RWPE2 (cell line): ENCODE results near the gene TRMT61A.

ENCODE experiments used
- ATAC-seq: fragments of 200-7000 bp; cut with Tn5 transposase; 3 replicates; pipeline ENCODE4 v1.9.1; 2021; ENCODE audit warnings: low read depth
- DNase-seq: peaks from one replicate; pipeline ENCODE4 v3.0.0-alpha.2; 2020; ENCODE audit warnings: low spot score
- H3K27ac ChIP-seq: fragments of 450-650 bp; 2 replicates; pipeline ENCODE4 v1.5.1; 2017; ENCODE audit warnings: mild to moderate bottlenecking; ENCODE audit not compliant: poor library complexity, severe bottlenecking
- H3K27me3 ChIP-seq: fragments of 250-450 bp; sonication (Bioruptor Pico); 2 replicates; pipeline ENCODE4 v1.5.1; 2021; ENCODE audit warnings: mild to moderate bottlenecking, moderate library complexity; ENCODE audit not compliant: insufficient read depth, poor library complexity, severe bottlenecking
- H3K36me3 ChIP-seq: fragments of 250-450 bp; sonication (Bioruptor Pico); 2 replicates; pipeline ENCODE4 v1.5.1; 2020; ENCODE audit warnings: low read depth, mild to moderate bottlenecking, moderate library complexity
- H3K4me1 ChIP-seq: fragments of 250-450 bp; sonication (Bioruptor Pico); 2 replicates; pipeline ENCODE4 v1.5.1; 2021; ENCODE audit warnings: mild to moderate bottlenecking, moderate library complexity; ENCODE audit not compliant: insufficient read depth, poor library complexity, severe bottlenecking
- H3K4me3 ChIP-seq: fragments of 250-450 bp; sonication (Bioruptor Pico); 2 replicates; pipeline ENCODE4 v1.5.1; 2021; ENCODE audit warnings: mild to moderate bottlenecking, moderate library complexity; ENCODE audit not compliant: severe bottlenecking
- H3K9me3 ChIP-seq: fragments of 250-450 bp; sonication (Bioruptor Pico); 2 replicates; pipeline ENCODE4 v1.5.1; 2021; ENCODE audit warnings: mild to moderate bottlenecking, moderate library complexity; ENCODE audit not compliant: severe bottlenecking
- CTCF ChIP-seq: fragments of 450-650 bp; IDR thresholded peaks from one replicate; pipeline ENCODE4 v1.5.1; 2017; ENCODE audit warnings: mild to moderate bottlenecking, moderate library complexity; ENCODE audit not compliant: poor library complexity, severe bottlenecking

Gene TRMT61A

GRCh38 chr14:103547941-103548462, 19.0 kb downstream of the TRMT61A start:
- DNase-seq (no peak), ATAC-seq (no peak)
- Histone ChIP-seq H3K36me3 (no peaks in the 10 kb centered on the region), H3K27me3 (no peaks in the 10 kb centered on the region), H3K4me3 (no peak overlapping the region), H3K4me1 (peaks cover 13% of the 10 kb centered on the region), H3K9me3 (no peaks in the 10 kb centered on the region), H3K27ac (no peak overlapping the region)
- TF ChIP-seq CTCF: no peak

- DNase-seq: peak; percentile 79
- Histone ChIP-seq H3K9me3 (no peaks in the 10 kb centered on the region), H3K27ac (no peak overlapping the region), H3K36me3 (no peaks in the 10 kb centered on the region), H3K4me3 (no peak overlapping the region), H3K27me3 (no peaks in the 10 kb centered on the region), H3K4me1 (peaks cover 13% of the 10 kb centered on the region)
- ATAC-seq: no peak
- no peak for TF ChIP-seq CTCF
These were observed 19.7 kb downstream of the TRMT61A start for GRCh38 chr14:103548463-103549351.

- no peak overlapping the region for H3K27ac ChIP-seq
- H3K4me1 ChIP-seq: peaks cover 13% of the 10 kb centered on the region
- no peaks in the 10 kb centered on the region for H3K36me3 ChIP-seq
- peak; percentile 70 for DNase-seq
- H3K4me3 ChIP-seq: no peak overlapping the region
- H3K27me3 ChIP-seq: no peaks in the 10 kb centered on the region
- no peak for ATAC-seq
- TF ChIP-seq CTCF: no peak
- no peaks in the 10 kb centered on the region for H3K9me3 ChIP-seq
These were observed 20.6 kb downstream of the TRMT61A start for GRCh38 chr14:103549361-103550311.

GRCh38 chr14:103550451-103551337, 21.7 kb downstream of the TRMT61A start:
- Histone ChIP-seq H3K9me3 (no peaks in the 10 kb centered on the region), H3K27ac (no peak overlapping the region), H3K27me3 (no peaks in the 10 kb centered on the region), H3K4me3 (no peak overlapping the region), H3K36me3 (no peaks in the 10 kb centered on the region), H3K4me1 (peaks cover 13% of the 10 kb centered on the region)
- TF ChIP-seq CTCF: no peak
- DNase-seq (peak; percentile 72), ATAC-seq (no peak)
